Thyroid gland (tissue), 4 donors: ENCODE results near the gene INPP5A.

Experiments used
- POLR2A ChIP-seq, 2 donors: fragments of 450-650 bp; IDR thresholded peaks; one replicate each; pipeline ENCODE4 v1.6.1; 2017; ENCODE audit warnings: antibody characterized with exemption in 2 of 2, mild to moderate bottlenecking in 2 of 2, moderate library complexity in 1 of 2
- TF ChIP-seq, protein P1 (sequence below), 6 experiments: fragments of 200-600 bp in 3 of 6; fragments of 450-650 bp in 3 of 6; sonication (generic) in 3 of 6; IDR thresholded peaks; one replicate each; pipeline ENCODE4 v1.5.1; 2016 to 2019; ENCODE audit warnings: antibody characterized with exemption in 6 of 6, mild to moderate bottlenecking in 2 of 6, inconsistent platforms in 1 of 6, moderate library complexity in 1 of 6

DNA sequence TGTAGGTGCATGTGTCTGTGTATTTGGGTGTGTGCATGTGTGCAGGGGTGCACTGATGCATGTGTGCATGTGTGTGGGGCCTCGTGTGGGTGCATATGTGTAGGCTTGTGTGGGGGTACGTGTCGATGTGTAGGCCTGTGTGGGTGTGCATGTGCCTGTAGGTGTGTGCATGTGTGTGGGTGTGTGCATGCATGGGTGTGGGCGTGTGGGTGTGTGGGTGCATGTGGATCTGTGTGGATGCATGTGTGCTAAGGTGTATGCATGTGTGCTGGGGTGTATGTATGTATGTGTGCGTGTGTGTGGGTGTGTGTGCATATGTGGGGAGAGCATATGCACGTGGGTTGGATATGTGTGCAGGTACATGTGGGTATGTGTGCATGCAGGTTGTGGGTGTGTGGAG is 175.2 kb downstream of the INPP5A start:
- TF ChIP-seq, protein P1, sequence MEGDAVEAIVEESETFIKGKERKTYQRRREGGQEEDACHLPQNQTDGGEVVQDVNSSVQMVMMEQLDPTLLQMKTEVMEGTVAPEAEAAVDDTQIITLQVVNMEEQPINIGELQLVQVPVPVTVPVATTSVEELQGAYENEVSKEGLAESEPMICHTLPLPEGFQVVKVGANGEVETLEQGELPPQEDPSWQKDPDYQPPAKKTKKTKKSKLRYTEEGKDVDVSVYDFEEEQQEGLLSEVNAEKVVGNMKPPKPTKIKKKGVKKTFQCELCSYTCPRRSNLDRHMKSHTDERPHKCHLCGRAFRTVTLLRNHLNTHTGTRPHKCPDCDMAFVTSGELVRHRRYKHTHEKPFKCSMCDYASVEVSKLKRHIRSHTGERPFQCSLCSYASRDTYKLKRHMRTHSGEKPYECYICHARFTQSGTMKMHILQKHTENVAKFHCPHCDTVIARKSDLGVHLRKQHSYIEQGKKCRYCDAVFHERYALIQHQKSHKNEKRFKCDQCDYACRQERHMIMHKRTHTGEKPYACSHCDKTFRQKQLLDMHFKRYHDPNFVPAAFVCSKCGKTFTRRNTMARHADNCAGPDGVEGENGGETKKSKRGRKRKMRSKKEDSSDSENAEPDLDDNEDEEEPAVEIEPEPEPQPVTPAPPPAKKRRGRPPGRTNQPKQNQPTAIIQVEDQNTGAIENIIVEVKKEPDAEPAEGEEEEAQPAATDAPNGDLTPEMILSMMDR (IDR thresholded peaks at IDR 0.05) = no peak
- no peak for TF ChIP-seq POLR2A (IDR thresholded peaks at IDR 0.05)
